HG03354 (cell line): ENCODE data around the gene BGN.

Experiments
- ATAC-seq: cut with Tn5 transposase; IDR thresholded peaks from one replicate; pipeline ENCODE4 v1.9.1; 2021; ENCODE audit warnings: mild to moderate bottlenecking; ENCODE audit not compliant: unreplicated experiment, poor library complexity, severe bottlenecking

Gene BGN

GRCh38 chrX:153500676-153501280, 6.0 kb downstream of the BGN start:
- ATAC-seq, result no peak

- no peak for ATAC-seq
Measured at GRCh38 chrX:153501530-153501929, 6.8 kb downstream of the BGN start.

DNA sequence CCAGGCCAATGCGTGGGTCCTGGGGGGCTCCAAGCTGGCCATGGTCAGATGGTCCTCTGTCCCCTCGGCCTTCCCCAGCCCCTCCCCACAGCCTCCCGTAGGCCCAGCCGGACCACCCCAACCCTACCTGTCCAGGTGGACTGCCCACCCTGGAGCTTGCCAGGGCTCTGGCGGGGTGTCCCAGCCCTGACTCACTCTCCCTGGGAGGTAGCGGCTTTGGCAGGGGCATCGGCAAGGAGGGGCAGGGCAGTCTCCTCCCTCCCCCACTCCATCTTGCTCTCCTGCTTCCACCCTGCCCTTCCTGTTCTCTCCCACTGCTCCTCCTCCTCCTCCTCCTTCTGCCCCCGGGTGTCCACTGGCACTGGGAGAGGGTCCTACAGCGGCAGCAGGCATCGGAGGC, 7.4 kb downstream of the BGN start:
- ATAC-seq, result no peak

GRCh38 chrX:153502796-153503195, 8.0 kb downstream of the BGN start:
- ATAC-seq, result no peak

DNA sequence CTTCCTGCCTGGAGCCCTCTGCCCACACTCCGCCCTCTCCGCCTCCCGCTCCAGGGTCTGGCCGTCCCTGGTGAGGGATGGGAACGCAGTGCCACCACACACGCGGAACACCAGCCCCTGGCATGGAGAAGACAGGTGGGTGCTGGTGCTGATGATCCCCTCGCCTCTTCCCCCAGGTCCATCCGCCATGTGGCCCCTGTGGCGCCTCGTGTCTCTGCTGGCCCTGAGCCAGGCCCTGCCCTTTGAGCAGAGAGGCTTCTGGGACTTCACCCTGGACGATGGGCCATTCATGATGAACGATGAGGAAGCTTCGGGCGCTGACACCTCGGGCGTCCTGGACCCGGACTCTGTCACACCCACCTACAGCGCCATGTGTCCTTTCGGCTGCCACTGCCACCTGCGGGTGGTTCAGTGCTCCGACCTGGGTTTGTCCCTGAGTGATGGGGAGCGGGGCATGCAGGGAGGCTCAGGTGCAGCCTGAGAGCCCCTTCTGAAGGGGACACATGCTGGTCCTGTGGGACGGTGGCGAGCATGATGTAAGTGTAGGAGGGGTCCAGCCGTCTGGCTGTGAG, 9.8 kb downstream of the BGN start:
- no peak for ATAC-seq

GRCh38 chrX:153505361-153505760, 10.6 kb downstream of the BGN start:
- no peak for ATAC-seq

DNA sequence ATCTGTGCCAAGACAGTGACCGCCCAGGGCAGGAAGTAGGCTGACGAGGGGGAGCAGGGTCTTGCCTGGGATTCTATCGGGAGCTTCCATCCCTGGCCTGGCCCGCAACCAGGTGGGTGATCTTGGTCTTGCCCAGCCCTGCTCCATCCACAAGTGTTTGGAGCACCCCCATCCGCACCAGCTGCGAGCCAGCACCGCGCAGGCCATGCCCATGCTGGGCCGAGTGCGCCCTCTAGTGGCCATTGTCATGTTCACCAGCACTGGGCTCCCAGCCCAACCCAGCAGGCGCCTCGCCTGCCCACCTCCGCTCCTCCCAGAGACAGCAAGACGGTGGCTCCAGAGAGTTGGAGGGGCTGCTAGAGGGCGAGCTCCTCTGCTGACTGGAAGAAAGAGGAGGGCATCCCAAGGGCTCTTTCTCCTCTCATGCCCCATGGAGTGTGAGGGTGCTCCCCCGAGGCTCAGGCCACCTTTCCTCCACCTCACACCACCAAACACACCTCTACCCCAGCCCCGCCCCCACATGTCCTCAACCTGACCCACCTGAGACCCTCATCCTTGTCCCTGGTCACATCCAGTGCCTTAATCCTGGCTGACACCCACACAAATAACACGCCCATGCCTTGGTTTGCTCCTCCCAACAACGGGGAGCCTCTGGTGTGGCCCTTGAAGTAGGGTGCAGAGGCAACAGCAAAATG, 12.9 kb downstream of the BGN start:
- ATAC-seq, result peak; percentile 93

DNA sequence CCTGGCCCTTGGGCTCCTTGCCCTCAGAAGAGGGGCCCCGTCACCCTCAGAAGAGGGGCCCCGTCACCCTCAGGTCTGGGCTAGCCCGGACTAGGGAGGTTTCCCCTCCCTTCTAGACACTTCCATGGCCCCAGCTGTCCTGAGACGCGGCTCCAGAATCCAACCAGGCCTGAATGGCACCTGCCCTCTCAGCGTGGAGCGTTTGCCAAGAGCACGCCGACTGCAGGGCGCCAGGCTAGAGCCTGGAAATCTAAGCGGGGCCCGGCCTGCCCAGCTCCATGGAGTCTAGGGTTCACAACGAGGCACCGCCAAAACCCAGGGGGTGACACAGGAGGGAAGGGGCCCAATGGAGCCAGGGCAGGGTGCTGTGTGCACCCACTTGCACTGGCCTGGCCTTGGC, 14.8 kb downstream of the BGN start:
- ATAC-seq, result no peak

- no peak for ATAC-seq
Measured at GRCh38 chrX:153510383-153510782, 15.6 kb downstream of the BGN start.

GRCh38 chrX:153511784-153512500, 17.2 kb downstream of the BGN start:
- ATAC-seq, result no peak

DNA sequence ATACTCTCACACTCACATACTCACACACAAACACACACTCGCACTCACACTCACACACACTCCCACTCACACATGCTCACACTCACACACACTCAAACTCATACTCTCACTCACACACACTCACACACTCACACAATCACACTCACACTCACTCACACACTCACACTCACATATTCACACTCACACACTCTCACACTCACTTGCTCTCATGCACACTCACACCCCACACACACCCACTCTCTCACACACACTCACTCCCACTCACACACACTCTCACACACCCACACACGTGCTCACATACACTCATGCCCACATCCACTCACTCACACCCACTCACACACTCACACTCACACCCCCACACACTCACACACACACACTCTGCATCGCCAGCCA, 17.7 kb downstream of the BGN start:
- no peak for ATAC-seq

GRCh38 chrX:153513265-153513664, 18.5 kb downstream of the BGN start:
- no peak for ATAC-seq

- no peak for ATAC-seq
Measured at GRCh38 chrX:153514259-153514658, 19.5 kb downstream of the BGN start.

DNA sequence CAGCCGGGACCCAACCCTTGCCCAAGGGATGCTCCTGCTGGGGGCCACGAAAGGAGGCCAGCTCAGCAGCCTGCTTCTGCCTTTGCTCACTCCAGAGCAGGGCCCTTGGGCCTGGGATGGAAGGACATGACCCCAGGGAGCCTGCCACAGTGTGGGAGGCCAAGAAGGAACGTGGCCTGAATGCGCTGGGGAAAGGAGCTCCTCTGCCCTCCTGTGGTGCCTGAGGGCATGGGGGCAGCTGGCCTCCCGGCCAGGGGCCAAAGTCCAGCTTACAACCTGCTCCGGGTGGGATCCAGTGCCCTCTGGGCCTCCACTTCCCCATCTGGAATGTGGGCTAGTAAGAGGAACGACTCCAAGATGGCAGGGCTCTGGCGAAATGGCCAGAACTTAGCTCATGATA, 20.7 kb downstream of the BGN start:
- no peak for ATAC-seq

GRCh38 chrX:153516073-153516472, 21.3 kb downstream of the BGN start:
- ATAC-seq, result no peak

DNA sequence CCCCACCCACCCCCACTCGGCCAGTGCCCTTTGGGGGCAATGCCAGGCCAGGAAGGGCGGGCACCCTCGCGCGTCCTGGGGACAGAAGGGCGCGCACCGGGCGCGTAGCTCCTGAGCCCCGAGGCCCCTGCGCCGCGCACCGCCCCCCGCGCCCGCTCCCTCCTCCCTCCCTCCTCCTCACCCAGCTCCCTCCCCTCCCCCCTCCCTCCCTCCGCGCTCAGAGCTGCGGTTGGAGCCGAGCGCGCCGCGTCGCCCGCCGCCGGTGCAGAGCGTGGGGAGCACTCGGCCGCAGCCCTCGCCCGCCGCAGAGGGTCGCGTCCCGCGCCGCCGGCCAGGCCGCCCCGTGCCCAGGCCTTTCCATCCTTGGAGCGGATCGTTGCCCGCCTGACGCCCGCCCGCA, 22.6 kb downstream of the BGN start, which contains the start of gene ATP2B3:
Gene ATP2B3 (plus strand): TSS at position 220 of the 400 bp plus-strand sequence. CDS start 18,606 bp downstream, outside the sequence.
- ATAC-seq, result no peak

- no peak for ATAC-seq
Measured at GRCh38 chrX:153517946-153518834, 23.4 kb downstream of the BGN start.

GRCh38 chrX:153519569-153520286, 24.9 kb downstream of the BGN start:
- ATAC-seq, result no peak

- ATAC-seq, result no peak
Measured at GRCh38 chrX:153520287-153520917, 25.6 kb downstream of the BGN start.
